ENCODE results near the gene TPM4.
A peak's percentile ranks its signal among the peaks of the same experiment; 100 is the strongest.

TPM4 gene

DNA sequence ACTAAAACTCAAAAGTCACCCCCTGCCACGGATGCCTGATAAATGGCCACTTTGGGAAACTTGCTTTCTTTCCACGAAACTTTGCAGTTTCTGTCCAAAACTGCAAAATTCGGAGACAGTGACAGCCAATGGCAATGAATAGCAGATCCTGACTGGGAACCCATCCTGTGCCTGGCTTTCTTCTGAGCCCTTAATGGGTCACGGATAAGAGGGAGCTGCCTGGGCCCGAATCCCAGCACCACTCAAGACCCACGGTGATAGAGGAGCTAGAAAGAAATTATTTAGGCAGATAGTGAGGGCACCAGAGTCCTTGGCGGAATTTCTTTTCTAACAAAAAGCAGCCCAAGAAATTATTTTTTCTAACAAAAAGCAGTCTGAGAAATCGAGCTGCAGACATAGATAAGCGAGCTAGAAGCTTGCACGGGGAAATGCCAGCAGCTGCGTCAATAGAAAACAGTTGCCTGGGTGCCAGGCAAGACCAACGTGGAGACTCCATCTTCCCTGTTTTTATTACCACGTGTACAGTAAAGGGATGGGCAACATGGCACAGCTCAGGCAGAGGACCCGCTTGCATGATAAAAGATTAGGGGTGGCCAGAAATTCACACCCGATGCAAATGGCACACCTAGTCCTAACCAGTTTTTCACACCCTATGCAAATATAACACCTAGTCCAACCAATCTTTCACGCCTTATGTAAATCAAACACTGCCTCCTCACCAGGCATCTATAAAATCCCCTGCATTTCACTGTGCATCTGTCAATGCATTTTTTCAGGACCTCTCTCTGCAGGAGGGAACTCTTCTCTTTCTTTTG lies 60.1 kb downstream of the TPM4 start:
- no peak for TF ChIP-seq CTCF (IDR thresholded peaks at IDR 0.05; ENCODE audit: control extremely low read depth, extremely low read depth, low read depth, missing control alignments)
- CTCF ChIA-PET, result interaction anchor here (1.1 to 1.7 kb wide), 5 partner anchors 15 to 26 kb away, joined by 3 to 7 read pairs (median 5); no protein-coding TSS in a partner anchor
- no peak for DNase-seq (ENCODE audit: extremely low spot score)
- POLR2A ChIA-PET, result interaction anchor here (0.6 kb wide), 2 partner anchors 15 to 58 kb away, joined by 3 read pairs; no protein-coding TSS in a partner anchor

DNA sequence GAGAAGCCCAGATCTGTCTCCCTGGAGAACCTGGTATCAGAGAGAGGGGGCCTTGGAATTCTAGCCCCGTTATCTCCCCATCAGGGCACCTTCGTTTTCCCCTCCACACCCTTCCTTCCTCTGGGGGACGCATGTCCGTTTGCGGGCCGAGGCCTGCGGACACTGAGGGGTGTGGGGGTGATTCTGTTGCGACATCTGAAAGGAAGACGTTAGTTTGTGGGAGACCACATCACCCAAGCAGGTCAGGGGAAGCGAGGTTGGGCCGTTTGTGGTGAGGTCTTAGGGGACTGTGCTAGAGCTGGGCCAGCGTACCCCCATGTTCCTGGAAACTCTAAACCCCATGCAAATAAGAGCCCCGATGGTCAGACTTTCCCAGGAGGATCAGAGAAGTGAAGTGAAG lies 63.5 kb downstream of the TPM4 start:
- no peak for TF ChIP-seq CTCF (IDR thresholded peaks at IDR 0.05; ENCODE audit: control extremely low read depth, extremely low read depth, low read depth, missing control alignments)
- ChIA-PET CTCF (interaction anchor here (0.8 to 1.7 kb wide), 6 partner anchors 11 to 41 kb away, joined by 3 to 5 read pairs (median 3); no protein-coding TSS in a partner anchor), POLR2A (no interaction called here)
- DNase-seq (ENCODE audit: extremely low spot score), result no peak

- no peak for TF ChIP-seq CTCF (IDR thresholded peaks at IDR 0.05; ENCODE audit: control extremely low read depth, extremely low read depth, low read depth, missing control alignments)
- POLR2A ChIA-PET, result no interaction called here
- DNase-seq (ENCODE audit: extremely low spot score), result peak; percentile 65
- CTCF ChIA-PET, result interaction anchor here (0.7 to 1.8 kb wide), 6 partner anchors 14 to 69 kb away, joined by 3 to 4 read pairs (median 3); no protein-coding TSS in a partner anchor
These were observed 64.7 kb downstream of the TPM4 start for GRCh38 chr19:16141043-16141442.

GRCh38 chr19:16142032-16142580 lies 65.8 kb downstream of the TPM4 start:
- no peak for DNase-seq (ENCODE audit: extremely low spot score)
- no peak for TF ChIP-seq CTCF (IDR thresholded peaks at IDR 0.05; ENCODE audit: control extremely low read depth, extremely low read depth, low read depth, missing control alignments)
- ChIA-PET CTCF (interaction anchor here (0.9 to 2.8 kb wide), 8 partner anchors 13 to 70 kb away, joined by 3 to 13 read pairs (median 4); no protein-coding TSS in a partner anchor), POLR2A (no interaction called here)

DNA sequence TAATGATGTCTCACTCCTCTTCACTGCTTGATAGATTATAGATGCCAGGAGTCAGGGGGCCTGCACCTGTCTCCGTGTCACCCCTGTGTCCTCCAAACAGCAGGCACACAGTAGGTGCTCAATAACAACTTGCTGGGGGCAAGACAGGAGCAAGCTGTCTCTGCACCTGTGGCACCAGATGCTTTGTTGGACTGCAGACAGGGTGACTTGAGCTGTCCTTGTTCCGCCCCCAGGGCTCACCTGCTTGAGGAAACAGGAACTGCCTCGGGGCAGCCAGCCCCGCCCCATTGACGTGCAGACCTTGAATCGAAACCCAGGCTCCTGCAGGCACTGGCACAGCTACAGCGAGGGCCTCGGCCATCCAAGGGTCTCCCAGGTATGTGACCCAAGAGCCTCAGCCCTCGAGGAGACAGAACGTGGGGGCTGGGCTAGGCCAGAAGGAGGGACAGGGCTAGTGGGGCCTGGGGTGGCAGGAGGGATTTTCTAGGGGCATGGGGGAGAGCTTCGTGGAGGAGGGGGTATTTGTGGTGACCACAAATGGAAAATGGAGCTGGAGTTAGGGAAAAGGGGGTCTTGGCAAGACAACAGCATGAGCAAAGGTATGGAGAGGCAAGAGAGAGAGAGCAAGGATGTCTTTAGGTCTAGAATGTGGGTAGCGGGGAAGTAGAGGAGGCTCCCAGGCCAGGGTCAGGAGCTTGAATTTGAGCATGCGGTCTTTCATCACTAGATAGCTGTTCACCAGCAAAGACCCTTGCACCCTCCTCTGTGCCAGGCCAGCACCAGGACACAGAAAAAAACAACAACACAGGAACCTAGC lies 67.3 kb downstream of the TPM4 start, which contains the start of gene HSH2D:
Gene HSH2D, plus strand, starts transcription at position 287 of the 817 bp plus-strand sequence. CDS start 5,066 bp downstream, outside the sequence.
- ChIA-PET POLR2A (interaction anchor here (0.8 to 1.1 kb wide), 4 partner anchors 24 to 70 kb away, joined by 3 to 11 read pairs (median 6); no protein-coding TSS in a partner anchor), CTCF (interaction anchor here (0.9 to 2.9 kb wide), 13 partner anchors 11 to 102 kb away, joined by 3 to 16 read pairs (median 3); partner anchors contain the start of genes FAM32A, RAB8A and TPM4)
- no peak for TF ChIP-seq CTCF (IDR thresholded peaks at IDR 0.05; ENCODE audit: control extremely low read depth, extremely low read depth, low read depth, missing control alignments)
- DNase-seq (ENCODE audit: extremely low spot score), result peak; percentile 85
